ENCODE measurements around the gene PLEKHM2.
"Not testable (repeated sequence)": the region's sequence is repeated elsewhere in the genome, so short reads cannot be mapped to it uniquely, and the experiment has no call there.

The PLEKHM2 gene

DNA sequence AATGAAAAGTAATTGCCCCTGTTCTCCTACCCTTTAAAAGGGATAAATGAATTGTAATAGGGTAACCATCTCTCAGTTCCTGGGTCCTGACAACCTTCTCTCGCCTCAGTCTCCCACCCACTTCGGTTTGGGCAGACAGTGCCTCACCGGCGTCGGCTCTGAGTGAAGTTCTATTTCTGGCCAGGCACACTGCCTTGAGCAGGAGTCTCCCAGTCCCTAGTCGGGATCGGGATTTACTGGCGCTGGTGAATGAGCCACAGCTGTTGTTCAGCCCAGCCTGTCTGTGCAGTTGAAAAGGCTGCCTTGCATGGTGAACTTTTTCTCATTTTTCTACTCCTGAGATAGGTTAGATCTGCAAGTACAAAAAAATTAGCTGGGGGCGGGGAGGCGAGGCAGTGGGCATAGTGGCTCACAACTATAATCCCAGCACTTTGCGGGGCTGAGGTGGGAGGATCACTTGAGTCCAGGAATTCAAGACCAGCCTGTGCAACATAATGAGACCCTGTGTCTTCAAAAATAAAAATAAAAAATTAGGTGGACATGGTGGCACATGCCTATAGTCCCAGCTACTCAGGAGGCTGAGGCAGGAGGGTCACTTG lies 7.4 kb downstream of the PLEKHM2 start:
- peak overlapping the region; percentile 5 for H3K27ac ChIP-seq (ENCODE audit: low read depth, low read length)

DNA sequence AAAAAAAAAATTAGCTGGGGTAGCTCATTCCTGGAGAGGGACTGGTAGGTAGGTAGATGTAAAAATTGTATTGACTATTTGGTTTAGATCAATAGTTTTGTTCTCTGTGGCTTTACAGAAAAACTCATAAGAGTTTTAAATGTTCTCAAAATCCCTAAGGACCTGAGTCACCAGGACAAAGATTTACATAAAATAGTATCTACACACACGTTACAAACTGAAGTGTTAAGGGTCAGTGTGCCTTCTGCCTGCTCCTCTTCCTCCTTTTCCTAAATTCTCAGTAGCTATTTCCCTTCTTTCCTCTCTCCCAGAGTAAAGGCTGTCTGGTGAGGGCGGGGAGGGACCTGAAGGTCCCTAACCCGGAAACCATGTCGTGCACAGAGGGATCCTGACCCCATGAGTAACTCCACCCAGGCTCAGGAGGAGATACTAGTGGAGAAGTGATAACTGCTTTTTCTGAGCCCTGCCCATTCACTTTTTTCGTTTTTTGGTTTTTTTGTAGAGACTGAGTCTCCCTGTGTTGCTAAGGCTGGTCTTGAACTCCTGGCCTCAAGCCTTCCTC lies 8.1 kb downstream of the PLEKHM2 start:
- Histone ChIP-seq H3K27ac (ENCODE audit: low read depth, low read length) (no peak overlapping the region), H3K4me1 (ENCODE audit: insufficient read depth, low read length) (peaks cover 26% of the 10 kb centered on the region), H3K4me3 (ENCODE audit: low read depth in 1 of 2, low read length in 2 of 2) (no peak overlapping the region), H3K9me3 (ENCODE audit: low read length) (no peaks in the 10 kb centered on the region), H3K9ac (ENCODE audit: low read length) (no peak overlapping the region), H3K36me3 (ENCODE audit: insufficient read depth, low read length) (no peaks in the 10 kb centered on the region), H3K27me3 (ENCODE audit: control insufficient read depth in 1 of 2, insufficient read depth in 2 of 2, low read length in 2 of 2) (no peaks in the 10 kb centered on the region)

More for the DNA sequence above, 7.4 kb downstream of the PLEKHM2 start:
- Histone ChIP-seq H3K4me1 (ENCODE audit: insufficient read depth, low read length) (peaks cover 20% of the 10 kb centered on the region), H3K9ac (ENCODE audit: low read length) (no peak overlapping the region), H3K36me3 (ENCODE audit: insufficient read depth, low read length) (no peaks in the 10 kb centered on the region), H3K4me3 (ENCODE audit: low read depth in 1 of 2, low read length in 2 of 2) (peak overlapping the region in 1 of 2 donors; percentile 22), H3K27me3 (ENCODE audit: control insufficient read depth in 1 of 2, insufficient read depth in 2 of 2, low read length in 2 of 2) (no peaks in the 10 kb centered on the region), H3K9me3 (ENCODE audit: low read length) (no peaks in the 10 kb centered on the region)

DNA sequence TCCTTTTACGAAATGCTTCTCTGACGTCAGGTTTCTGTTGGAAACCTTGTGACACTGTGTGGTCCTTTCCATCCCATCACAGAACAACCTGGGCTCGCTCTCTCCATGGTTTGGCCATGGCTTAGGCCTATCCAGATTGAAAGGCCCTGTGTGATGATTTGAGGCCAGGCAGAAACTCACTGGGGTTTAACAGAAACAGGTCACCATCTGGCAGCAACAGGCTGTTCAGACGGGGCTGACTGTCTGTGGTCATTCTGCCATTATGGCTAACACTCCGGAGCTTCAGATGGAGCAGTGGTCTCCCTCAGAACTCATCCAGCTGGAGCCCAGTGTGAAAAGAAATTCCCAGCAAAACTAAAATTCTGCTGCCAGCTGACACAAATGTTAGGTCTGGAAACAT lies 9.3 kb downstream of the PLEKHM2 start:
- no peaks in the 10 kb centered on the region for H3K27me3 ChIP-seq (ENCODE audit: control insufficient read depth in 1 of 2, insufficient read depth in 2 of 2, low read length in 2 of 2)
- H3K9me3 ChIP-seq (ENCODE audit: low read length): no peaks in the 10 kb centered on the region
- no peak overlapping the region for H3K9ac ChIP-seq (ENCODE audit: low read length)
- H3K4me1 ChIP-seq (ENCODE audit: insufficient read depth, low read length): peaks cover 26% of the 10 kb centered on the region
- no peaks in the 10 kb centered on the region for H3K36me3 ChIP-seq (ENCODE audit: insufficient read depth, low read length)
- H3K4me3 ChIP-seq (ENCODE audit: low read depth in 1 of 2, low read length in 2 of 2): no peak overlapping the region
- no peak overlapping the region for H3K27ac ChIP-seq (ENCODE audit: low read depth, low read length)

DNA sequence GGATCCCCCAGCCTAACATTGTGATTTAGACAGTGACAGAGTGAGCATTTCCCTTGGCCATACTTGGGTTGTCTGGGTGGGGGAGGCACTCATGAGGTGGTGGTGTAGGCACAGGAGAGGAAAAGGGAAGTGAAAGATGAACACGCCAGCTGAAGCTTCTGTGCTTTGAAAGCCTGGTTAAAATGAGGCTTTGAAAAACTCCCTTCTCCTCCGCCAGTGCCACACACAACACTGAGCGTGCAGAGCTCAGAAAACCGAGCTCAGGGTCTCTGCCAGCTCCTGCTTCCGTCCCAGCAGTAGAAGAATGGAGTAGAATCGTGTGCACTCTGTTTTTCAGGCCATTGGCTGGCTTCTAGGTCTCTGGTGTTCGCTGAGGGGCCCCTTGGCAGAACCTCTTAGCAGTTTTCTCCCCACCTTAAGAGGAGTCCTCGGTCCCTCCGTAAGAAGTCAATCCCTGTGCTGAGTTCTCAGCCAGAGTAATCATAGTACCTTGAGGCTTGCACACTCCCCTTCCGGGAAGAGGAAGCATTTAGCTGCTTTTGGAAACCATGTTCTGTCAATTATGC lies 12.9 kb downstream of the PLEKHM2 start:
- no peaks in the 10 kb centered on the region for H3K27me3 ChIP-seq (ENCODE audit: control insufficient read depth in 1 of 2, insufficient read depth in 2 of 2, low read length in 2 of 2)
- no peak overlapping the region for H3K9ac ChIP-seq (ENCODE audit: low read length)
- H3K27ac ChIP-seq (ENCODE audit: low read depth, low read length): no peak overlapping the region
- H3K36me3 ChIP-seq (ENCODE audit: insufficient read depth, low read length): no peaks in the 10 kb centered on the region
- no peak overlapping the region for H3K4me3 ChIP-seq (ENCODE audit: low read depth in 1 of 2, low read length in 2 of 2)
- H3K4me1 ChIP-seq (ENCODE audit: insufficient read depth, low read length): peaks cover 25% of the 10 kb centered on the region
- H3K9me3 ChIP-seq (ENCODE audit: low read length): no peaks in the 10 kb centered on the region

DNA sequence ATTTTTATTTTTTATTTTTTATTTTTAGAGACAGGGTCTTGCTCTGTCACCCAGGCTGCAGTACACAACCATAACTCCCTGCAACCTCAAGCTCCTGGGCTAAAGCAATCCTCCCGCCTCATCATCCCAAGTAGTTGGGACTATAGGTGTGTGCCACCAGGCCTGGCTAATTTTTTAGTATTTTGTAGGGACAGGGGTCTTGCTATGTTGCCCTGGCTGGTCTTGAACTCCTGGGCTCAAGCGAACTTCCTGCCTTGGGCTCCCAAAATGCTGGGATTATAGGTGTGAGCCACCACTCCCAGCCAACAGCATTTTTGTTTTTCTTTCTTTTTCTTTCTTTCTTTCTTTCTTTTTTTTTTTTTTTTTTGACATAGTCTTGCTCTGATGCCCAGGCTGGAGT lies 14.1 kb downstream of the PLEKHM2 start:
- Histone ChIP-seq H3K9me3 (ENCODE audit: low read length) (no peaks in the 10 kb centered on the region), H3K27me3 (ENCODE audit: control insufficient read depth in 1 of 2, insufficient read depth in 2 of 2, low read length in 2 of 2) (no peaks in the 10 kb centered on the region), H3K9ac (ENCODE audit: low read length) (no peak overlapping the region), H3K4me1 (ENCODE audit: insufficient read depth, low read length) (peaks cover 29% of the 10 kb centered on the region), H3K36me3 (ENCODE audit: insufficient read depth, low read length) (no peaks in the 10 kb centered on the region), H3K4me3 (ENCODE audit: low read depth in 1 of 2, low read length in 2 of 2) (no peak overlapping the region), H3K27ac (ENCODE audit: low read depth, low read length) (no peak overlapping the region)

DNA sequence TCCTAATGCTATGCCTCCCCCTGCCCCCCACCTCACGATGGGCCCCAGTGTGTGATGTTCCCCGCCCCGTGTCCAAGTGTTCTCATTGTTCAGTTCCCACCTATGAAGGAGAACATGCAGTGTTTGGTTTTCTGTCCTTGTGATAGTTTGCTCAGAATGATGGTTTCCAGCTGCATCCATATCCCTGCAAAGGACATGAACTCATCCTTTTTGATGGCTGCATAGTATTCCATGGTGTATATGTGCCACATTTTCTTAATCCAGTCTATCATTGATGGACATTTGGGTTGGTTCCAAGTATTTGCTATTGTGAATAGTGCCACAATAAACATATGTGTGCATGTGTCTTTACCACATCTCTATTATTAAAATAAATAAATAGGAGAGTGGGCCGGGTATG lies 15.2 kb downstream of the PLEKHM2 start:
- H3K9ac ChIP-seq (ENCODE audit: low read length); H3K27me3 ChIP-seq (ENCODE audit: control insufficient read depth in 1 of 2, insufficient read depth in 2 of 2, low read length in 2 of 2); H3K9me3 ChIP-seq (ENCODE audit: low read length); H3K36me3 ChIP-seq (ENCODE audit: insufficient read depth, low read length); H3K27ac ChIP-seq (ENCODE audit: low read depth, low read length); H3K4me3 ChIP-seq (ENCODE audit: low read depth in 1 of 2, low read length in 2 of 2): not testable (repeated sequence)
- peaks cover 36% of the 10 kb centered on the region for H3K4me1 ChIP-seq (ENCODE audit: insufficient read depth, low read length)

DNA sequence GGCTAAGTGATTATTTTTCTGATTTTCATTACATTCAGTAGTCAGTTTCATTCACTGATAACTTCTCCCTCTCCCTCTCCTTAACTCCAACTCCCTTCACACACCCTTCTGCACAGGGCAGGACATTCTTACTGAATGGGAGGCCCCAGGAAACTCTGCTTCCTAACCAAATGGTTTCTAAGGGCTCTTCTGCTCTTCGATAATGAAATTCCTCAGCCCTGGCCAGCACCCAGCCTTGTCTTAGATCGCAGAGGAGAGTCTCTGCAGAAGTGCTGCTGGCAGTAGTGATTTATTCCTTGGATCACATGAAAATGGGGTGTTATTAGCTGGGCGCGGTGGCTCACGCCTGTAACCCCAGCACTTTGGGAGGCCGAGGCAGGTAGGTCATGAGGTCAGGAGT lies 16.4 kb downstream of the PLEKHM2 start:
- Histone ChIP-seq H3K27me3 (ENCODE audit: control insufficient read depth in 1 of 2, insufficient read depth in 2 of 2, low read length in 2 of 2) (no peaks in the 10 kb centered on the region), H3K4me1 (ENCODE audit: insufficient read depth, low read length) (peaks cover 40% of the 10 kb centered on the region), H3K9me3 (ENCODE audit: low read length) (no peaks in the 10 kb centered on the region), H3K27ac (ENCODE audit: low read depth, low read length) (no peak overlapping the region), H3K36me3 (ENCODE audit: insufficient read depth, low read length) (no peaks in the 10 kb centered on the region), H3K4me3 (ENCODE audit: low read depth in 1 of 2, low read length in 2 of 2) (no peak overlapping the region), H3K9ac (ENCODE audit: low read length) (no peak overlapping the region)

DNA sequence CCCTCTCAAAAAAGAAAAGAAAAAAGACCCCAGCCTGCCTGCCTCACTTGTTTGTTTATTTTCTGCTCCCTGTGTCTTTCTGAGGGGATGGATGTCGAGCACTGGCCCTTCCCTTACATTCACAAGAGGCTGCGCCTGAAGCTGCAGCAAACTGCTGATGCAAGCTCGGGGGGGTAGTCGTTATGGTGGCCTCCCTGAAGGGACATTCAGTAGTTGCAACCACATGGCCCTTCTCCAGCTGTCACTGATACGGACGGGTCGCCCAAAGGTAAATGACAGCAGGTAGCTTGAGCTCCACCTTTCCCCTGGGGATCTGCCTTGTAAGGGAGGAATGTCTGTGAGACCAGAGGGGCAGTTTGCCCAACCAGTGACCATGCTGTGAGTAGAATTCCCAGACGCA lies 17.7 kb downstream of the PLEKHM2 start:
- Histone ChIP-seq H3K9me3 (ENCODE audit: low read length) (no peaks in the 10 kb centered on the region), H3K4me1 (ENCODE audit: insufficient read depth, low read length) (peaks cover 40% of the 10 kb centered on the region), H3K9ac (ENCODE audit: low read length) (no peak overlapping the region), H3K36me3 (ENCODE audit: insufficient read depth, low read length) (no peaks in the 10 kb centered on the region), H3K27me3 (ENCODE audit: control insufficient read depth in 1 of 2, insufficient read depth in 2 of 2, low read length in 2 of 2) (no peaks in the 10 kb centered on the region), H3K27ac (ENCODE audit: low read depth, low read length) (peak overlapping the region; percentile 74), H3K4me3 (ENCODE audit: low read depth in 1 of 2, low read length in 2 of 2) (no peak overlapping the region)

DNA sequence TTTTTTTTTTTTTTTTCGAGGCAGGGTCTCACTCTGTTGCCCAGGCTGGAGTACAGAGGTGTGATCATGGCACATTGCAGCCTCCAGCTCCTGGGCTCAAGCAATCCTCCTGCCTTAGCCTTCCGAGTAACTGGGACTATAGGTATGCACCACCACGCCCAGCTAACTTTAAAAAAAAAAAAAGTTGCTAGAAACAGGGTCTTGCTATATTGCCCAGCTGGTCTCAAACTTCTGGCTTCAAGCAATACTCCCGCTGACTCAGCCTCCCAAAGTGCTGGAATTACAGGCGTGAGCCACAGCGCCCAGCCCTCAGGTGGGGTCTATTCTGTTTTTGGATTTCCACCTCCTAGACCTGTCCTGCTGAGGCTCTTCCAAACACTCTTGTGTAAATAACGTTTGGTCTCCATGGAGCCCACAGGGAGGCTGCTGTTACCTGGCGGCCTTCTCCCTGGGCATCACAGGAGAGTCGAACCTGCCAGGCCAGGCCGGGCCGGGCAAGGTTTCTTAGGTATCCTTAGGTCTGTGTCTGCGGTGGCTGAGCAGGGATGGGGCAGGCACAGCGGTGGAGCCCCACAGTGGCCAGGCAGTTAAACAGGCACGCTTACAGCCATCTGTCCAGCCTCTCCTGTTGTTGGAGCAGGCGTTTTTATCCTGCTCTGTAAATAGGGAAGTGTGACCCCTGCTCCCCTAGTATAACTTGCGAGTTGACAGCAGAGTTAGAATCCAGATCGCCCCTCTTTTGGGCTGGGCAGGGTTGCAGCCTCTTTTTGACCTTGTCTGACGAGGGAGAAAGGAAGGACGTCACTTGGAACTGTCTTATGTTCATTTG lies 18.8 kb downstream of the PLEKHM2 start:
- peak overlapping the region; percentile 46 for H3K9ac ChIP-seq (ENCODE audit: low read length)
- no peaks in the 10 kb centered on the region for H3K9me3 ChIP-seq (ENCODE audit: low read length)
- H3K36me3 ChIP-seq (ENCODE audit: insufficient read depth, low read length): no peaks in the 10 kb centered on the region
- peaks cover 46% of the 10 kb centered on the region for H3K4me1 ChIP-seq (ENCODE audit: insufficient read depth, low read length)
- peak overlapping the region; percentile 74 for H3K27ac ChIP-seq (ENCODE audit: low read depth, low read length)
- H3K4me3 ChIP-seq (ENCODE audit: low read depth in 1 of 2, low read length in 2 of 2): peak overlapping the region in 1 of 2 donors; percentile 33
- no peaks in the 10 kb centered on the region for H3K27me3 ChIP-seq (ENCODE audit: control insufficient read depth in 1 of 2, insufficient read depth in 2 of 2, low read length in 2 of 2)

DNA sequence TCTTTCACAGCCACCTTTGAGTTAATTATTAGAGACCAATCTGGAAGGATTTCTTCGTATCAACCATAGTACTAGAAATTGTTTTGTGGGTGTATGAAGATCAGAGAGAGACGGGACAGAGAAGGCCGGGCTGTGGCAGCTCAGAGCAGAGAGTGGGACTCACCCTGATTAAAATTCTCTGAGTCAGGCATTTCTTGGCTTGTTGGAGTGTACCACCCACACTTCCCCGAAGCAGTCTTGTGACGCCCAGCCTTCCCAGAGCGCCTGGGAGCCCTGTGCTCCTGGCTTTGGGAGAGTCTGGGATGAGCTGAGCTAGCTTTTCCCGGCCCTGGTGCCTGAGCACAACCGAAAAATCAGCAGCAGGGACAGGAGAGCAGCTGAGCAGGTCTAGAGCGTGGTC lies 19.4 kb downstream of the PLEKHM2 start:
- H3K9me3 ChIP-seq (ENCODE audit: low read length): no peaks in the 10 kb centered on the region
- H3K27me3 ChIP-seq (ENCODE audit: control insufficient read depth in 1 of 2, insufficient read depth in 2 of 2, low read length in 2 of 2): no peaks in the 10 kb centered on the region
- peak overlapping the region; percentile 74 for H3K27ac ChIP-seq (ENCODE audit: low read depth, low read length)
- peak overlapping the region in 1 of 2 donors; percentile 34 for H3K4me3 ChIP-seq (ENCODE audit: low read depth in 1 of 2, low read length in 2 of 2)
- H3K9ac ChIP-seq (ENCODE audit: low read length): peak overlapping the region; percentile 46
- H3K4me1 ChIP-seq (ENCODE audit: insufficient read depth, low read length): peaks cover 47% of the 10 kb centered on the region
- no peaks in the 10 kb centered on the region for H3K36me3 ChIP-seq (ENCODE audit: insufficient read depth, low read length)

DNA sequence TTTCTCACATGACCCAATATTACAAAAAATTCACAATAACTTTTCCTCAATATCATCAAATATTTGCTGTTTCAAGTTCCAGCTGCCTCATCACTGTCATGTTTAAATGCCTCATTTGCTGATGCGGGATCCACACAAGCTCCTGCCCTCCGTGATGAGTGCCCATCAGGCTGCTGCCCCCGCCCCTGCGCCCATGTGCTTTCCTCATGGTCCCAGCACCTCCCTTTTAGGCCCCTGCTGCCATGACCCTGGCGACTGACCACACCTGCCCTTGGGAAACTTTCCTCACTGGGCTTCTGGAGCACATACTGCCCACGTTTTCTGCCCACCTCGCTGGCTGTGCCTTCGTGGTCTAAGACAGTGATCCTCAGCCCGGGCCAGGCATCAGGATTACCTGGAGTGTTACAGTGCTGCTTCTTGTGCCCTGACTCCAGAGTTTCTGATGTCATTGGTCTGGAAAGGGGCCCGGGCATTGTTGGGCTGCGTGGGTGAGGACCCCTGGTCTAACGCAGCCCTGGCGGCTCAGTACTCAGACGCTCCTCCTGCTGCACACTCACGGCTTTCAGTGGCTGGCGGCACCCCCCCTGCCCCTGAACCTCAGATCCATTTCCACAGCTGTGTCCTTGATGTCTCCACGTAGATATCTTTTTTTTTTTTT lies 20.5 kb downstream of the PLEKHM2 start:
- H3K36me3 ChIP-seq (ENCODE audit: insufficient read depth, low read length): no peaks in the 10 kb centered on the region
- H3K9ac ChIP-seq (ENCODE audit: low read length): peak overlapping the region; percentile 46
- H3K4me1 ChIP-seq (ENCODE audit: insufficient read depth, low read length): peaks cover 55% of the 10 kb centered on the region
- no peaks in the 10 kb centered on the region for H3K27me3 ChIP-seq (ENCODE audit: control insufficient read depth in 1 of 2, insufficient read depth in 2 of 2, low read length in 2 of 2)
- H3K4me3 ChIP-seq (ENCODE audit: low read depth in 1 of 2, low read length in 2 of 2): no peak overlapping the region
- no peaks in the 10 kb centered on the region for H3K9me3 ChIP-seq (ENCODE audit: low read length)
- peak overlapping the region; percentile 74 for H3K27ac ChIP-seq (ENCODE audit: low read depth, low read length)
